Upper lobe of left lung (tissue), 6 donors: ENCODE results near the gene CCDC77. TPM values are rescaled to one million over a fixed set of nuclear protein-coding genes. Genes with fewer than 3 reads are reported as not detected.

Source experiments
- ATAC-seq, 2 donors: fragments of 200-7000 bp; cut with Tn5 transposase; one replicate each; pipeline ENCODE4 v1.9.1; 2022; ENCODE audit warnings: mild to moderate bottlenecking in 2 of 2, moderate library complexity in 2 of 2; ENCODE audit not compliant: low FRiP score in 2 of 2
- DNase-seq, 2 donors: peaks; one replicate each; pipeline ENCODE4 v3.0.0-alpha.2; 2019 to 2020
- H3K27ac ChIP-seq, 4 donors: fragments of 200-600 bp; sonication (generic); one replicate each; pipeline ENCODE4 v1.5.1; 2016 to 2019
- H3K27me3 ChIP-seq, 4 donors: fragments of 200-600 bp; sonication (generic); one replicate each; pipeline ENCODE4 v1.5.1; 2017 to 2019
- H3K36me3 ChIP-seq, 4 donors: fragments of 200-600 bp; sonication (generic); one replicate each; pipeline ENCODE4 v1.5.1; 2016 to 2019
- H3K4me1 ChIP-seq, 4 donors: fragments of 200-600 bp; sonication (generic); one replicate each; pipeline ENCODE4 v1.5.1; 2018 to 2019
- H3K4me3 ChIP-seq, 4 donors: fragments of 200-600 bp; sonication (generic); one replicate each; pipeline ENCODE4 v1.5.1; 2017 to 2019; ENCODE audit warnings: mild to moderate bottlenecking in 2 of 4, moderate library complexity in 1 of 4
- H3K9me3 ChIP-seq, 4 donors: fragments of 200-600 bp; sonication (generic); one replicate each; pipeline ENCODE4 v1.5.1; 2018 to 2019
- EP300 ChIP-seq, 4 donors: sonication (generic); formaldehyde crosslinking; IDR thresholded peaks; one replicate each; pipeline ENCODE4 v1.5.1; 2017; ENCODE audit warnings: antibody characterized with exemption in 4 of 4, control low read depth in 2 of 4
- POLR2A ChIP-seq, 4 donors: fragments of 450-650 bp; IDR thresholded peaks; one replicate each; pipeline ENCODE4 v1.5.1; 2016 to 2017; ENCODE audit warnings: antibody characterized with exemption in 4 of 4, mild to moderate bottlenecking in 2 of 4
- POLR2AphosphoS5 ChIP-seq, 2 donors: sonication (generic); formaldehyde crosslinking; IDR thresholded peaks; one replicate each; pipeline ENCODE4 v1.5.1; 2017; ENCODE audit warnings: antibody characterized with exemption in 2 of 2
- WGBS, 2 donors: methylation state at CpG; one replicate each; pipeline ENCODE4 v1.1.5; 2017 to 2018; 5-methylcytosine and 5-hydroxymethylcytosine counted together
- total RNA-seq, 6 donors: library from RNA; depleted of rRNA in 4 of 6; stranded (reverse); fragments of >200 nt in 4 of 6; gene quantifications; one replicate each; pipeline versions ENCODE4 v1.1.0 to v1.2.1, GENCODE V29; 2016 to 2021
- TF ChIP-seq, protein P1 (sequence below), 6 experiments: fragments of 450-650 bp in 4 of 6; fragments of 200-600 bp in 2 of 6; sonication (generic) in 2 of 6; IDR thresholded peaks; one replicate each; pipeline ENCODE4 v1.5.1; 2016 to 2019; ENCODE audit warnings: antibody characterized with exemption in 6 of 6
- donor health status: DM: no; HTN: no; CAD: no; lungs with moderate emphysema.
- donor health status: DM: no; HTN: yes; CAD: no; lungs with severe emphysema.

The CCDC77 gene
- total RNA-seq, 6 donors from 2014 or later = 6.5 to 25.1 (median 7.6) TPM

DNA sequence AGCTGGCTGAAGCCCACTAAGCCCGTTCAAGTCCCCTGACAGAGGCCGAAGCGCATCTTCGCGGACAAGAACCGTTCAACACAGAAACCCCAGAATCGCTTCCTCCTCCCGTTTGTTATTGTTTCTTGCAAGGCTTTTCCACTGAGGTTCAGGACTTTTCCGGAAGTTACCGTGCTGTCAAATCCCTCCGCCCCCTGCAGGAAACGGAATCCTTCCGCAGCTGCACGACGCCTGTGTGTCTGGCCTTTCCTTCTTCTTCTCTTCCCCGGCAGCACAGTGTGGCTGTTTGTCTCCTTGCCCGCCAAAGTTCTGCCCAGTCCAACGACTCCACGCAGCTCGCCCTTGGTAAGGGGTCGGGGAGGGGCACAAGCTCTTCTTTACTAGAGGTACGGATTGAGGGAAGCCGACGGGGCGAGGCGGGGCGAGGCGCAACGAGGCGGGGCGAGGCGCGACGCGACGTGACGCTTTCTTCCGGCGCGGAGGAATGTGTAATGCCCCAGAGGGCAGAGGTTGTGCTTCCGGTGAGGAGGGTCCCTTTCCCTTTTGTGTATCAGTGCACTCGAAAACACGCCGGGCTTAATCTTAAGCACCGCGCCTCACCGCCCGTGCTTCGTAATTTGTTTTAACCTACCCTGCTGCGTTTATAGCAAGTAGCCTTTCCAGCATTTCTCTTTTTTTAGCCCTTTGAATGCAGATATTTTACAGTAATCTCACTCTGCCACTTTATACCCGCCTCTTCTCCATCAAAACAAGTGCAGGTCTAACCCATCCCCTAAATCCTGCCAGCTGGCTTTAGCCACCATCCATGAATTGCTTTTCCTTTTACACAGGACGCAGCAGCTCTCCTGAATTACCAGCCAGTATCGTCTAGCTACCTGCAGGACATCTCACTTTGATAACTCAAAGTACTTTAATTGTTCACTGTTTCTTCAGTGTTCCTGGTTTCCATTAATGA is 12.0 kb upstream of the CCDC77 start, which contains the start of gene KDM5A:
Gene KDM5A (minus strand): TSS at position 179 of the 955 bp plus-strand sequence. CDS start 229 bp downstream, outside the sequence.
- ATAC-seq (peak; percentile 99 to 100), DNase-seq (peak; percentile 85 to 97)
- WGBS, 2 donors = 2 to 3% methylated on average over 28 to 42 of the region's 53 CpGs
- Histone ChIP-seq H3K9me3 (no peaks in the 10 kb centered on the region), H3K4me3 (peak within 1 kb of the TSS; percentile 74 to 93 (median 88)), H3K27ac (peak within 1 kb of the TSS; percentile 92 to 98 (median 96)), H3K4me1 (peaks cover 22 to 40% (median 27%) of the 10 kb centered on the region in 4 donors), H3K27me3 (no peaks in the 10 kb centered on the region), H3K36me3 (peaks cover 0 to 4% (median 2%) of the 10 kb centered on the region in 4 donors)
- peak; percentile 81 to 84 for TF ChIP-seq POLR2AphosphoS5 (IDR thresholded peaks at IDR 0.05)
- TF ChIP-seq EP300 (IDR thresholded peaks at IDR 0.05) = peak in 1 of 4 donors; percentile 24
- peak in 3 of 4 donors; percentile 57 to 72 (median 63) for TF ChIP-seq POLR2A (IDR thresholded peaks at IDR 0.05)
- TF ChIP-seq, protein P1, sequence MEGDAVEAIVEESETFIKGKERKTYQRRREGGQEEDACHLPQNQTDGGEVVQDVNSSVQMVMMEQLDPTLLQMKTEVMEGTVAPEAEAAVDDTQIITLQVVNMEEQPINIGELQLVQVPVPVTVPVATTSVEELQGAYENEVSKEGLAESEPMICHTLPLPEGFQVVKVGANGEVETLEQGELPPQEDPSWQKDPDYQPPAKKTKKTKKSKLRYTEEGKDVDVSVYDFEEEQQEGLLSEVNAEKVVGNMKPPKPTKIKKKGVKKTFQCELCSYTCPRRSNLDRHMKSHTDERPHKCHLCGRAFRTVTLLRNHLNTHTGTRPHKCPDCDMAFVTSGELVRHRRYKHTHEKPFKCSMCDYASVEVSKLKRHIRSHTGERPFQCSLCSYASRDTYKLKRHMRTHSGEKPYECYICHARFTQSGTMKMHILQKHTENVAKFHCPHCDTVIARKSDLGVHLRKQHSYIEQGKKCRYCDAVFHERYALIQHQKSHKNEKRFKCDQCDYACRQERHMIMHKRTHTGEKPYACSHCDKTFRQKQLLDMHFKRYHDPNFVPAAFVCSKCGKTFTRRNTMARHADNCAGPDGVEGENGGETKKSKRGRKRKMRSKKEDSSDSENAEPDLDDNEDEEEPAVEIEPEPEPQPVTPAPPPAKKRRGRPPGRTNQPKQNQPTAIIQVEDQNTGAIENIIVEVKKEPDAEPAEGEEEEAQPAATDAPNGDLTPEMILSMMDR (IDR thresholded peaks at IDR 0.05) = peak in 4 of 6 experiments; percentile 9 to 46 (median 30)

DNA sequence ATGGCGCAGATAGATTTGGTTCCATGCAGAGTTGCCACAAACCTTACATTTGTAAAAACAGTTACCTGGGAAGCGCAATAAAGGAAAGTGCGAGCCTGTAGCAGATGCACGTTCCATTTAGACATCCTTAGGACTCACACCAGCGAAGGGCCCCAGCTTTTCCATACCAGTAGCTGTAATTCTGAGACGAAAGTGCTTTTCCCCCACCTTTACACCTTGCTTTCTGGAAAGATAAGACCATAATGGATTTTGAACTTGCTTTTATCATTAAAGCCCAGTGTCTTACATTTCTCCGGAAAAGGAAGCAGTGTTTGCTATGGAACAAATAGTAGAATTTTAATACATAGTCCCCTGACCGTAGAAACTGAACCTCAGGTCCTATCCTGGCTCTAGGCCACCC is 616 bp upstream of the CCDC77 start:
- peak overlapping the region in 3 of 4 donors; percentile 59 to 81 (median 68) for H3K4me3 ChIP-seq
- H3K27me3 ChIP-seq = no peaks in the 10 kb centered on the region
- TF ChIP-seq EP300 (IDR thresholded peaks at IDR 0.05) = no peak
- no peak for TF ChIP-seq POLR2AphosphoS5 (IDR thresholded peaks at IDR 0.05)
- TF ChIP-seq, protein P1 (IDR thresholded peaks at IDR 0.05) = no peak
- H3K9me3 ChIP-seq = no peaks in the 10 kb centered on the region
- WGBS, 2 donors = 59 to 66% methylated on average over 8 of the region's 8 CpGs
- no peak for DNase-seq
- no peaks in the 10 kb centered on the region for H3K36me3 ChIP-seq
- H3K4me1 ChIP-seq = peaks cover 9 to 15% (median 12%) of the 10 kb centered on the region in 4 donors
- peak overlapping the region in 3 of 4 donors; percentile 56 to 81 (median 67) for H3K27ac ChIP-seq
- no peak for ATAC-seq

DNA sequence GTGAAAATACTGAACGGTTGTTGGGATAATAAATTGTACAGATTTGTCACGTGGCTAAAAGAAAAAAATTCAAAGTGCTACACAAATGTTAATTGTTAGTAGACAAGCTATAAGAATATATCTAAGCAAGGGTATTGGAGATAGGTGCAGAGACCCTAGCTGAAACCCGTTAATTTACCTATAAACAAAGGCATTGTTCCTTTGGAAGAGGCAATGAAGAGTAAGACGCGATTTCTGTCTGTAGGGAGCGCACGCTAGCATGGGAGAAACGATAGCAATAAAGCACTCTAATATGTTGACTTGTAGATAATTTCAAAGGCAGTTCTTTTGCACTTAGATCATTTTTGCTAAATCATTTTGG is 565 bp downstream of the CCDC77 start:
- 1% methylated on average over 8 of the region's 8 CpGs for WGBS, 2 donors
- peaks cover 9 to 15% (median 12%) of the 10 kb centered on the region in 4 donors for H3K4me1 ChIP-seq
- no peaks in the 10 kb centered on the region for H3K27me3 ChIP-seq
- DNase-seq = no peak
- no peak for ATAC-seq
- H3K27ac ChIP-seq = peak overlapping the region in 3 of 4 donors; percentile 56 to 81 (median 67)
- H3K9me3 ChIP-seq = no peaks in the 10 kb centered on the region
- no peak for TF ChIP-seq POLR2AphosphoS5 (IDR thresholded peaks at IDR 0.05)
- TF ChIP-seq, protein P1 (IDR thresholded peaks at IDR 0.05) = peak in 1 of 6 experiments; percentile 7
- TF ChIP-seq POLR2A (IDR thresholded peaks at IDR 0.05) = no peak
- TF ChIP-seq EP300 (IDR thresholded peaks at IDR 0.05) = no peak
- no peaks in the 10 kb centered on the region for H3K36me3 ChIP-seq
- peak overlapping the region; percentile 21 to 81 (median 64) for H3K4me3 ChIP-seq

DNA sequence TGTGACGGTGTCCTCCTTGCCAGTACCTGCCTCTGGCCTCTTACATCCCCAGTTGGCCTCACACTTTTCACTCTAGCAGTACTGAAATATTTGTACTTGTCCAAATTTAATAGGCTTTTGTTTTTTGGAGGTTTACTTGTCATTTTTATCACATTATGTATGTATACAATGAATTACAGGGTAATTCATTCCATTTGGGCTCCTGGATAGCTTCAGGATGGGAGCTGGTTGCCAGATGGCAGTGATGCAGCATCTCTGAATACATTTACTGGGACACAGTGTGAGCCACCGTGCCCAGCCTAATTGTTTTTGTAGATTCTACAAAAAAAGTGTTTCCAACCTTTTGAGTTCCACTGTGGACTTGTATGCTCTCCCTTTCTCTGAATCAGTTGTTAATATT is 13.4 kb downstream of the CCDC77 start:
- Histone ChIP-seq H3K4me1 (no peaks in the 10 kb centered on the region), H3K9me3 (no peaks in the 10 kb centered on the region), H3K4me3 (no peak overlapping the region), H3K36me3 (peaks cover 11 to 79% (median 37%) of the 10 kb centered on the region in 4 donors), H3K27ac (no peak overlapping the region), H3K27me3 (no peaks in the 10 kb centered on the region)
- DNase-seq (no peak), ATAC-seq (no peak)
- WGBS, 2 donors = 86 to 93% methylated on average over 2 of the region's 2 CpGs
- TF ChIP-seq POLR2A (IDR thresholded peaks at IDR 0.05) (no peak), POLR2AphosphoS5 (IDR thresholded peaks at IDR 0.05) (no peak)

DNA sequence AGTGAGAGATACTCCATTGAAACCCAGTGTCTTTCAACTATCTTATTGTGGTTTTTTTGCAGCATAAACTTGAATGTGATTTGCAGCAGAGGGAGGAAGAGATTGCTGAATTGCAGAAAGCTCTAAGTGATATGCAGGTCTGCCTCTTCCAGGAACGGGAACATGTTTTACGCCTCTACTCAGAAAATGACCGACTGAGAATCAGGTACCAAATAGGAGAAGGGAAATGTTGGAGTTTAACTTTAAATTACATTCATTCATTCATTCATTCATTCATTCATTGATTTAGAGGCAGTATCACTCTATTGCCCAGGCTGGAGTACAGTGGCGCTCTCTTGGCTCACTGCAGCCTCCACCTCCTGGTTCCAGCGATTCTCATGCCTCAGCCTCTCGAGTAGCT is 17.0 kb downstream of the CCDC77 start:
- no peak overlapping the region for H3K27ac ChIP-seq
- H3K36me3 ChIP-seq = peaks cover 11 to 52% (median 24%) of the 10 kb centered on the region in 4 donors
- no peak overlapping the region for H3K4me3 ChIP-seq
- TF ChIP-seq POLR2AphosphoS5 (IDR thresholded peaks at IDR 0.05) (no peak), EP300 (IDR thresholded peaks at IDR 0.05) (no peak), POLR2A (IDR thresholded peaks at IDR 0.05) (no peak)
- TF ChIP-seq, protein P1 (IDR thresholded peaks at IDR 0.05) = no peak
- no peaks in the 10 kb centered on the region for H3K4me1 ChIP-seq
- no peak for ATAC-seq
- no peaks in the 10 kb centered on the region for H3K27me3 ChIP-seq
- 91 to 98% methylated on average over 6 of the region's 6 CpGs for WGBS, 2 donors
- DNase-seq = no peak
- H3K9me3 ChIP-seq = no peaks in the 10 kb centered on the region
